Measurements from ENCODE around the gene TM9SF3.

DNA sequence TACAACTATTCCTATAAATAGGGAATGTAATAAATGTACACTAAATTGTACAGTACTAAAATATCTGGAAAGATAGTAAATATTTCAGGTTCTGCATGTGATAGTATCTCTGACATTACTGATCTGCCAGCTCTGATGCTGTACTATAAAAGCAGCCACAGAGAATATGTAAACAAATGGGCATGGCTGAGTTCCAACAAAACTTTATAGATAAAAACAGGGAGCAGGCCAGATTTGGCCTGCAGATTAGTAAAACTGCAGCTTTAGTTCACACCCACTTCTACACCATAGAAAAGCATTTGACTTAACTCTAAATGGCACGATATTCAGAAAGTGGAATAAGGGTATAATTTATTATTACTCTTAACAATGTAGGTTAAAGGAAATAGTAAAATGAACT lies 54.3 kb downstream of the TM9SF3 start:
- TF ChIP-seq, protein P1, sequence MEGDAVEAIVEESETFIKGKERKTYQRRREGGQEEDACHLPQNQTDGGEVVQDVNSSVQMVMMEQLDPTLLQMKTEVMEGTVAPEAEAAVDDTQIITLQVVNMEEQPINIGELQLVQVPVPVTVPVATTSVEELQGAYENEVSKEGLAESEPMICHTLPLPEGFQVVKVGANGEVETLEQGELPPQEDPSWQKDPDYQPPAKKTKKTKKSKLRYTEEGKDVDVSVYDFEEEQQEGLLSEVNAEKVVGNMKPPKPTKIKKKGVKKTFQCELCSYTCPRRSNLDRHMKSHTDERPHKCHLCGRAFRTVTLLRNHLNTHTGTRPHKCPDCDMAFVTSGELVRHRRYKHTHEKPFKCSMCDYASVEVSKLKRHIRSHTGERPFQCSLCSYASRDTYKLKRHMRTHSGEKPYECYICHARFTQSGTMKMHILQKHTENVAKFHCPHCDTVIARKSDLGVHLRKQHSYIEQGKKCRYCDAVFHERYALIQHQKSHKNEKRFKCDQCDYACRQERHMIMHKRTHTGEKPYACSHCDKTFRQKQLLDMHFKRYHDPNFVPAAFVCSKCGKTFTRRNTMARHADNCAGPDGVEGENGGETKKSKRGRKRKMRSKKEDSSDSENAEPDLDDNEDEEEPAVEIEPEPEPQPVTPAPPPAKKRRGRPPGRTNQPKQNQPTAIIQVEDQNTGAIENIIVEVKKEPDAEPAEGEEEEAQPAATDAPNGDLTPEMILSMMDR (conservative IDR thresholded peaks at IDR 0.05; ENCODE audit: low read depth, low read length): no peak
- TF ChIP-seq MXI1 (IDR thresholded peaks at IDR 0.05; ENCODE audit: borderline replicate concordance, low read depth, low read length) (no peak), RAD21 (IDR thresholded peaks at IDR 0.05; ENCODE audit: low read length) (no peak), POLR2A (IDR thresholded peaks at IDR 0.05; ENCODE audit: low read depth, low read length) (no peak), SMC3 (IDR thresholded peaks at IDR 0.05; ENCODE audit: low read depth, low read length) (no peak), FOS (IDR thresholded peaks at IDR 0.05; ENCODE audit: low read depth, low read length) (no peak), MAFK (IDR thresholded peaks at IDR 0.05; ENCODE audit: low read depth, low read length) (no peak), NFE2L2 (IDR thresholded peaks at IDR 0.05; ENCODE audit: low read depth, low read length) (no peak), CEBPB (IDR thresholded peaks at IDR 0.05; ENCODE audit: low read depth, low read length) (no peak)
- TF ChIP-seq, protein P2, sequence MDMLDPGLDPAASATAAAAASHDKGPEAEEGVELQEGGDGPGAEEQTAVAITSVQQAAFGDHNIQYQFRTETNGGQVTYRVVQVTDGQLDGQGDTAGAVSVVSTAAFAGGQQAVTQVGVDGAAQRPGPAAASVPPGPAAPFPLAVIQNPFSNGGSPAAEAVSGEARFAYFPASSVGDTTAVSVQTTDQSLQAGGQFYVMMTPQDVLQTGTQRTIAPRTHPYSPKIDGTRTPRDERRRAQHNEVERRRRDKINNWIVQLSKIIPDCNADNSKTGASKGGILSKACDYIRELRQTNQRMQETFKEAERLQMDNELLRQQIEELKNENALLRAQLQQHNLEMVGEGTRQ (IDR thresholded peaks at IDR 0.05; ENCODE audit: low read depth, low read length): no peak
